HCT116 (cell line): Measurements from ENCODE around the gene GPS2. TPM values are rescaled to one million over a fixed set of nuclear protein-coding genes. Genes with fewer than 3 reads are reported as not detected.

Experiments
- ATAC-seq: fragments of 200-7000 bp; cut with Tn5 transposase; 2 replicates; pipeline ENCODE4 v1.9.1; 2020; ENCODE audit warnings: mild to moderate bottlenecking, moderate library complexity
- BruUV-seq: library from RNA; stranded (reverse); fragments of 400-500 nt; replicated peaks from 2 replicates; lab custom pipeline; 2021; lab: Mats Ljungman, UMichigan
- CTCF ChIA-PET: fragments of 300-600 bp; sonication (Branson Sonifier 250); formaldehyde crosslinking; loops from one replicate; lab custom pipeline; 2021; ENCODE audit warnings: antibody characterized with exemption; lab: Charles Lee
- POLR2A ChIA-PET: fragments of 300-600, 350-600 bp; sonication (Branson Sonifier 250); formaldehyde crosslinking; loops from one replicate; lab custom pipeline; 2021; ENCODE audit warnings: antibody characterized with exemption; lab: Charles Lee
- RAD21 ChIA-PET, 2 experiments: fragments of 300-600 bp; sonication (Branson Sonifier 250); formaldehyde crosslinking; loops; one replicate each; lab custom pipeline; 2023; ENCODE audit warnings: low total read pairs in 2 of 2; ENCODE audit not compliant: uncharacterized antibody in 2 of 2, unreplicated experiment in 2 of 2, low non-redundant PET in 1 of 2; lab: Charles Lee
- DNase-seq: peaks from one replicate; pipeline ENCODE4 v3.0.0-alpha.2; 2010; ENCODE audit warnings: low read depth, low spot score
- H2AFZ ChIP-seq: fragments of 200-600 bp; shearing (Covaris generic), sonication (generic); 2 replicates; pipeline ENCODE4 v1.6.1; 2017; ENCODE audit warnings: low read depth, mixed run types, mixed read lengths, antibody characterized with exemption, low read length; ENCODE audit not compliant: poor library complexity, severe bottlenecking
- H3K27ac ChIP-seq: 2 replicates; pipeline ENCODE4 v1.5.1; 2012; ENCODE audit warnings: low read depth, low read length
- H3K27me3 ChIP-seq: fragments of 200-600 bp; sonication (generic); 2 replicates; pipeline ENCODE4 v1.6.1; 2016; ENCODE audit warnings: mixed run types, low read length, mixed read lengths; ENCODE audit not compliant: insufficient read depth
- H3K36me3 ChIP-seq, 2 experiments: fragments of 200-500 bp in 1 of 2; fragments of 200-600 bp in 1 of 2; sonication (Bioruptor generic) in 1 of 2; sonication (generic) in 1 of 2; 2 replicates each; pipeline versions ENCODE4 v1.5.1 to v1.6.1; 2014 to 2016; ENCODE audit warnings: low read length in 2 of 2, inconsistent platforms in 1 of 2, mixed read lengths in 1 of 2, mixed run types in 1 of 2; ENCODE audit not compliant: insufficient read depth in 2 of 2, control insufficient read depth in 1 of 2
- H3K4me1 ChIP-seq, 2 experiments: fragments of 200-600 bp in 1 of 2; sonication (generic) in 1 of 2; 2 replicates each; pipeline versions ENCODE4 v1.5.1 to v1.6.1; 2012 to 2017; ENCODE audit warnings: low read length in 2 of 2, inconsistent platforms in 1 of 2, mild to moderate bottlenecking in 1 of 2, mixed read lengths in 1 of 2, mixed run types in 1 of 2, moderate library complexity in 1 of 2; ENCODE audit not compliant: insufficient read depth in 2 of 2, control insufficient read depth in 1 of 2
- H3K4me2 ChIP-seq: fragments of 200-600 bp; sonication (generic); 2 replicates; pipeline ENCODE4 v1.6.1; 2017; ENCODE audit warnings: mixed run types, low read length, mixed read lengths
- H3K4me3 ChIP-seq, 2 experiments: fragments of 200-600 bp in 1 of 2; sonication (generic) in 1 of 2; replicated peaks in 1 of 2; 2 replicates each; pipeline ENCODE4 v1.5.1; 2011 to 2016; ENCODE audit warnings: low read length in 2 of 2, control low read depth in 1 of 2, low read depth in 1 of 2, mild to moderate bottlenecking in 1 of 2, mixed read lengths in 1 of 2, mixed run types in 1 of 2
- H3K79me2 ChIP-seq: fragments of 200-600 bp; sonication (generic); 2 replicates; pipeline ENCODE4 v1.6.1; 2017; ENCODE audit warnings: mild to moderate bottlenecking, mixed run types, low read length, moderate library complexity, mixed read lengths; ENCODE audit not compliant: insufficient read depth
- H3K9ac ChIP-seq: fragments of 200-600 bp; sonication (generic); 2 replicates; pipeline ENCODE4 v1.6.1; 2016; ENCODE audit warnings: low read length, mixed read lengths
- H3K9me2 ChIP-seq: fragments of 200-600 bp; sonication (generic), shearing (Covaris generic); 2 replicates; pipeline ENCODE4 v1.6.1; 2017; ENCODE audit warnings: mixed run types, mild to moderate bottlenecking, moderate library complexity; ENCODE audit not compliant: insufficient read depth
- H3K9me3 ChIP-seq, 2 experiments: fragments of 200-500 bp in 1 of 2; fragments of 200-600 bp in 1 of 2; sonication (Bioruptor generic) in 1 of 2; sonication (generic) in 1 of 2; 2 replicates each; pipeline ENCODE4 v1.6.1; 2014 to 2017; ENCODE audit warnings: low read length in 2 of 2, mixed read lengths in 2 of 2, inconsistent platforms in 1 of 2, low read depth in 1 of 2, mild to moderate bottlenecking in 1 of 2, mixed run types in 1 of 2, moderate library complexity in 1 of 2; ENCODE audit not compliant: control insufficient read depth in 1 of 2, insufficient read depth in 1 of 2
- H4K20me1 ChIP-seq: fragments of 200-600 bp; sonication (generic), shearing (Covaris generic); 2 replicates; pipeline ENCODE4 v1.6.1; 2017; ENCODE audit warnings: mixed run types, mild to moderate bottlenecking, moderate library complexity; ENCODE audit not compliant: insufficient read depth
- CEBPB ChIP-seq: IDR thresholded peaks from 2 replicates; pipeline ENCODE4 v1.6.1; 2012; ENCODE audit warnings: low read depth
- ELF1 ChIP-seq: IDR thresholded peaks from 2 replicates; pipeline ENCODE4 v1.6.1; 2012; ENCODE audit warnings: low read depth, borderline replicate concordance
- EZH2phosphoT487 ChIP-seq: fragments of 200-600 bp; IDR thresholded peaks from 2 replicates; pipeline ENCODE4 v1.6.1; 2018; ENCODE audit warnings: antibody characterized with exemption, borderline replicate concordance
- FOSL1 ChIP-seq: IDR thresholded peaks from 2 replicates; pipeline ENCODE4 v1.6.1; 2012; ENCODE audit warnings: low read depth
- MAX ChIP-seq: IDR thresholded peaks from 2 replicates; pipeline ENCODE4 v1.6.1; 2012
- REST ChIP-seq: IDR thresholded peaks from 2 replicates; pipeline ENCODE4 v1.6.1; 2012; ENCODE audit warnings: low read depth
- YY1 ChIP-seq: IDR thresholded peaks from 2 replicates; pipeline ENCODE4 v1.6.1; 2011; ENCODE audit warnings: low read length, low read depth, moderate library complexity, mild to moderate bottlenecking; ENCODE audit not compliant: insufficient replicate concordance; ENCODE audit errors: extremely low read depth
- ZFX ChIP-seq: fragments of 450-650 bp; IDR thresholded peaks from 2 replicates; pipeline ENCODE4 v1.6.1; 2017
- intact Hi-C: fragments of 100-400 bp; cut with micrococcal nuclease; formaldehyde crosslinking; loops from 2 replicates; pipeline ENCODE4 v1.10.0; 2022
- total RNA-seq: library from RNA; stranded (reverse); gene quantifications from one replicate; pipeline ENCODE4 v1.2.1, GENCODE V29; 2021; ENCODE audit not compliant: unreplicated experiment

The GPS2 gene
- total RNA-seq, 1 experiment from 2014 or later = 61.3 TPM

GRCh38 chr17:7321466-7321865, 6.3 kb upstream of the GPS2 start:
- no peak overlapping the region for H3K4me3 ChIP-seq
- intact Hi-C loops = no loop called here
- H3K9ac ChIP-seq = no peak overlapping the region
- ChIA-PET POLR2A (no interaction called here), CTCF (interaction anchor here (2.0 kb wide), 1 partner anchor 8 kb away, joined by 7 read pairs; no protein-coding TSS in a partner anchor), RAD21 (no interaction called here)
- no peaks in the 10 kb centered on the region for H4K20me1 ChIP-seq
- ATAC-seq = no peak
- no peaks in the 10 kb centered on the region for H3K4me1 ChIP-seq
- peaks cover 29 to 65% of the 10 kb centered on the region in 2 experiments; a peak in 3 of 4 replicates for H3K36me3 ChIP-seq
- H3K9me2 ChIP-seq = no peaks in the 10 kb centered on the region
- H3K79me2 ChIP-seq = no peaks in the 10 kb centered on the region
- no peaks in the 10 kb centered on the region for H3K9me3 ChIP-seq
- H3K4me2 ChIP-seq = no peak overlapping the region
- no peak overlapping the region for H3K27ac ChIP-seq
- H3K27me3 ChIP-seq = no peaks in the 10 kb centered on the region
- BruUV-seq = no TSS peak
- no peak for TF ChIP-seq ELF1
- TF ChIP-seq FOSL1 = no peak
- no peak for TF ChIP-seq CEBPB
- TF ChIP-seq EZH2phosphoT487 = no peak
- no peak for TF ChIP-seq MAX
- no peak for TF ChIP-seq REST
- no peak for TF ChIP-seq YY1
- no peak for TF ChIP-seq ZFX
- TF ChIP-seq, all 23 proteins: peak for 0
- DNase-seq = no peak
- H2AFZ ChIP-seq = no peak overlapping the region
